ENCODE results near the gene PLXDC1.

DNA sequence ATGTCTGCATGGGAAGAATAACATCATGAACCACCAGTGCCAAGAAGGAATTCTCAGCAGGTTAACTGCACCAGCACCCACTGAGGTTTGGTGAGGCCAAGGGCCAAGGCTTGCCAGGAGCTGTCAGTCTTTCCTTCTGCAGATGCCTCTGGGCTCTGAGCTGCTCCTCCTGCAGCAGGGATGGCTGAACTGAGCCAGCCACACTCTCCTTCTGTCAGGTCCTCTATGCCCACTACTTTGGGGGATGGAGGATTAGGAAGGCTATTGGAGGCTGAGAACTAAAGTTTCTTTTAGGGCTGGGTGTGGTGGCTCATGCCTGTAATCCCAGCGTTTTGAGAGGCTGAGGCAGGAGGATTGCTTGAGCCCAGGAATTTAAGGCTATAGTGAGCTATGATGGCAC is 71.6 kb downstream of the PLXDC1 start:
- TF ChIP-seq TAF1 (IDR thresholded peaks at IDR 0.05; ENCODE audit: low read depth, low read length), result no peak
- no peak for TF ChIP-seq POLR2A (IDR thresholded peaks at IDR 0.05; ENCODE audit: low read depth, low read length)
- TF ChIP-seq POLR2AphosphoS5 (IDR thresholded peaks at IDR 0.05; ENCODE audit: low read depth, low read length), result no peak
- no peak for TF ChIP-seq PAX5 (IDR thresholded peaks at IDR 0.05; ENCODE audit: insufficient read depth, low read length, severe bottlenecking)
- TF ChIP-seq SPI1 (IDR thresholded peaks at IDR 0.05; ENCODE audit: low read depth, low read length), result no peak

Measured in GM12891 (cell line).